Mucosa of descending colon (tissue), 3 donors: Measurements from ENCODE around the gene PARM1. TPM values are rescaled to one million over a fixed set of nuclear protein-coding genes. Genes with fewer than 3 reads are reported as not detected.

Experiments
- ATAC-seq: fragments of 200-7000 bp; cut with Tn5 transposase; one replicate; pipeline ENCODE4 v1.9.1; 2020; ENCODE audit warnings: mild to moderate bottlenecking, moderate library complexity
- DNase-seq, 3 donors: peaks; one replicate each; pipeline ENCODE4 v3.0.0-alpha.2; 2020
- H3K36me3 ChIP-seq: fragments of 200-600 bp; one replicate; pipeline ENCODE4 v1.8.0; 2021; ENCODE audit warnings: low read depth, mild to moderate bottlenecking
- H3K4me1 ChIP-seq: fragments of 200-600 bp; one replicate; pipeline ENCODE4 v1.8.0; 2021; ENCODE audit warnings: low read depth, mild to moderate bottlenecking
- H3K4me3 ChIP-seq: fragments of 200-600 bp; one replicate; pipeline ENCODE4 v1.8.0; 2021; ENCODE audit warnings: mild to moderate bottlenecking
- H3K9me3 ChIP-seq: fragments of 200-600 bp; one replicate; pipeline ENCODE4 v1.8.0; 2021; ENCODE audit warnings: mild to moderate bottlenecking
- intact Hi-C, 2 donors: fragments of 100-400 bp; cut with DNase I in 1 of 2; cut with micrococcal nuclease in 1 of 2; formaldehyde crosslinking; loops; one replicate each; pipeline versions ENCODE4 v1.11.0 to v1.11.1; 2022; cut with DNase I, micrococcal nuclease
- total RNA-seq, 3 donors: library from RNA; stranded (reverse); fragmentation: NEBNext Ultra II Directional in 2 of 3; extraction: Animal tissue kit (Norgen Biotek cat#: 25700) in 2 of 3; gene quantifications; one replicate each; pipeline versions ENCODE4 v1.2.1 to v1.2.4, GENCODE V29; 2021 to 2023
- TF ChIP-seq, protein P1 (sequence below): fragments of 200-600 bp; IDR thresholded peaks from one replicate; pipeline ENCODE4 v1.8.0; 2022; ENCODE audit warnings: antibody characterized with exemption, mild to moderate bottlenecking
- donor health status: DM: no; HTN: no; CAD: no; lungs with moderate emphysema.
- donor health status: DM: no; HTN: no; CAD: no.
- donor health status: DM: no; HTN: yes; CAD: no.

PARM1 gene
- total RNA-seq, 3 donors from 2014 or later: 120 to 286 (median 209) TPM

DNA sequence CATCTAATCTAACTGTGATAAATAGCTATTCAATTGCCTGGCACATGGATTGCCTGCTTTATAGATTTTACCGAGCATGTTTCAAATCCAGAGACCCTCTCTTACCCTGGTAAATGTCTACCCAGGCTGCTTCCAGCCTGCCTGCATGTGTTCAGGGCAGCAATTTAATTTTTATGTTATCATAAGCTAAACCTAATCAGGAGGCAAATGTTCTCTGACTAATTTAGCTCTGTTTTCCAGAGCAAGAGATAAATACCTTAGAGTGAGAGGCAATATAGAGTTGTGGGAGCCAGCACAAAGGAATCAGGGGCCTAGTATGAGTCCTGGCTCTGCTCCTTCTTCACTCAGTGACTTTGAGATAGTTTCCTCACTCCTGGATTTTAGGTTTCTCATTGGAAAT lies 37.7 kb downstream of the PARM1 start:
- Histone ChIP-seq H3K4me3 (no peak overlapping the region), H3K9me3 (no peaks in the 10 kb centered on the region), H3K36me3 (no peaks in the 10 kb centered on the region), H3K4me1 (no peaks in the 10 kb centered on the region)
- TF ChIP-seq, protein P1, sequence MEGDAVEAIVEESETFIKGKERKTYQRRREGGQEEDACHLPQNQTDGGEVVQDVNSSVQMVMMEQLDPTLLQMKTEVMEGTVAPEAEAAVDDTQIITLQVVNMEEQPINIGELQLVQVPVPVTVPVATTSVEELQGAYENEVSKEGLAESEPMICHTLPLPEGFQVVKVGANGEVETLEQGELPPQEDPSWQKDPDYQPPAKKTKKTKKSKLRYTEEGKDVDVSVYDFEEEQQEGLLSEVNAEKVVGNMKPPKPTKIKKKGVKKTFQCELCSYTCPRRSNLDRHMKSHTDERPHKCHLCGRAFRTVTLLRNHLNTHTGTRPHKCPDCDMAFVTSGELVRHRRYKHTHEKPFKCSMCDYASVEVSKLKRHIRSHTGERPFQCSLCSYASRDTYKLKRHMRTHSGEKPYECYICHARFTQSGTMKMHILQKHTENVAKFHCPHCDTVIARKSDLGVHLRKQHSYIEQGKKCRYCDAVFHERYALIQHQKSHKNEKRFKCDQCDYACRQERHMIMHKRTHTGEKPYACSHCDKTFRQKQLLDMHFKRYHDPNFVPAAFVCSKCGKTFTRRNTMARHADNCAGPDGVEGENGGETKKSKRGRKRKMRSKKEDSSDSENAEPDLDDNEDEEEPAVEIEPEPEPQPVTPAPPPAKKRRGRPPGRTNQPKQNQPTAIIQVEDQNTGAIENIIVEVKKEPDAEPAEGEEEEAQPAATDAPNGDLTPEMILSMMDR: no peak
- intact Hi-C loops: no loop called here
- DNase-seq (no peak), ATAC-seq (no peak)

DNA sequence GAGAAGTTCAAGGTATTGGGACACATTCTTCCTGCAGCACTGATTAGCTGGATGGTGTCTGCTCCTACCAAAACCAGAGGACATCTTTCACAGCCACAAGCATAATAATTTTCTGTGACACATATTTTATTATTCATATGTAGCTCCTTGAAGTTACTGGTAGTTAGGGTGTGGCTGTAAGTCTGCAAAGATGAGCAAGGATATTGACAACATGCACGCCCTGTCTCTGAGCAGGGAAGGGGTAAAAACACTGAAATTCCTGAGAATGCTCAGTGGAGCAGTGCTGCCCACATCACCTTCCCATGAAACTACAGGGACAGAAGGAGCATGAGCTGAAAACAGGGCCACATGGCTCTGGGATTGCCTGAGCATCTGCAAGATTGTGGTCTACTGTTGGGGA lies 38.9 kb downstream of the PARM1 start:
- no peak for ATAC-seq
- H3K4me1 ChIP-seq: no peaks in the 10 kb centered on the region
- no peaks in the 10 kb centered on the region for H3K9me3 ChIP-seq
- H3K36me3 ChIP-seq: no peaks in the 10 kb centered on the region
- intact Hi-C loops: no loop called here
- TF ChIP-seq, protein P1: no peak
- no peak for DNase-seq
- no peak overlapping the region for H3K4me3 ChIP-seq

DNA sequence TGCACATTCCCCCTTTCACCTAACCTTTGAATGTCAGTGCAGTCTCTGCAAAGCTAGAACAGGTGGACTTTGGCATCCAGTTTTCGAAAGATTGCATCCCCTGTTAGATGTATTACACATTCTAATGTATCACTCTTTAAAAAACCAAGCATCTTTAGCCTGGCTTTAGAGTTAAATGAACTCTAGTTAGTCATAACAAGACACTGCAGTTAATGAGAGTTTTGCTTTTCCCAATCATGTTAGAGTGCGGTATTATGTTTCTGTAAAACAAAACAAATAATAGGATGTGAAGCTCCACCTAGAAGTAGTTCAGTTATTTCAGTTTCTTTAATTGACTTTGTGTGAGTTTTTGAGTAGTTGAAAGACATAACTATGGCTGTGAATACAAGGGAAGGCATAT lies 42.2 kb downstream of the PARM1 start:
- Histone ChIP-seq H3K36me3 (no peaks in the 10 kb centered on the region), H3K4me1 (no peaks in the 10 kb centered on the region), H3K4me3 (no peak overlapping the region), H3K9me3 (peaks cover 8% of the 10 kb centered on the region)
- intact Hi-C loops: no loop called here
- TF ChIP-seq, protein P1: no peak
- DNase-seq (no peak), ATAC-seq (no peak)

DNA sequence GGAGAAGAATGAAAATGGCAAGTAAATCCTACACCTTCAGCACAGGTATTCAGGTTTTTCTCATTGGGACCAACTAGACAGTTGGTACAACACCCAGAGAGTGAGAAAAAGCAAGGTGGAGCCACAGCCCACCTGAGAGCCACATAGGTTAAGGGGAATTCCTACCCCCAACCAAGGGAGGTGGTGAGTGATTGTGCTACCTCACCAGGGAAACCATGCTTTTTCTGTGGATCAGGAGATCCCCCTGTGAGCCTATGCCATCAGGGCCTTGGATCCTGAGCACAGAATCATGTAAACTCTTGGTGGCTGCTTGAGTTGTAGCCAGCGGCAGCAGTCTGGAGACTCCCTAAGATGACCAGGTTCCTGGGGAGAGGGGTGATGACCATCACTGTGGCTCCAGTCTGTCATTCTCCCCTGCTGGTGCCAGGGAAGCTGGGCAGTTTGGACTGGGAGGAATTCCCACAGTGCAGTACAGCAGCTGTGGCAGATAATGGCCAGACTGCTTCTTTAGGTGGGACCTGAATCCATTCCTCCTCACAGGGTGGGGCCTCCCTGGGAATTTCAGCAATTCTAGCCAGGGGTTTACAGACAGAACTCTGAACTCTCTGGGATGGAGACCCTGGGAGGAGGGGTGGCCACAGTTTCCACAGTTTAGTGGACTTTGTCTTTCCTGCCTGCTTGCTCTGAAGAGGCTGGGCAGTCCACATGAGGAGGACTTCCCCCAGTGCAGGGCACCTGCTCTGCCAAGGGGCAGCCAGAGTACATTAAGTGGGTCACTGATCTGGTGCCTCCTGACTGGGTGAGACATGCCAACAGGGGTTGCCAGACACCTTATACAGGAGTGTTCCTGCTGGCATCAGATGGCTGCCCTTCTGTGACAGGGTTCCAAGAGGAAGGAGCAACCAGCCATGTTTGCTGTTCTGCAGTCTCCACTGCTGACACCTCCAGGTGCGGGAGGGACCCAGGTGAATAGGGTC lies 43.2 kb downstream of the PARM1 start:
- intact Hi-C loops: no loop called here
- ATAC-seq (peak; percentile 27), DNase-seq (no peak)
- Histone ChIP-seq H3K9me3 (peaks cover 8% of the 10 kb centered on the region), H3K36me3 (no peaks in the 10 kb centered on the region), H3K4me1 (no peaks in the 10 kb centered on the region), H3K4me3 (no peak overlapping the region)
- TF ChIP-seq, protein P1: no peak

DNA sequence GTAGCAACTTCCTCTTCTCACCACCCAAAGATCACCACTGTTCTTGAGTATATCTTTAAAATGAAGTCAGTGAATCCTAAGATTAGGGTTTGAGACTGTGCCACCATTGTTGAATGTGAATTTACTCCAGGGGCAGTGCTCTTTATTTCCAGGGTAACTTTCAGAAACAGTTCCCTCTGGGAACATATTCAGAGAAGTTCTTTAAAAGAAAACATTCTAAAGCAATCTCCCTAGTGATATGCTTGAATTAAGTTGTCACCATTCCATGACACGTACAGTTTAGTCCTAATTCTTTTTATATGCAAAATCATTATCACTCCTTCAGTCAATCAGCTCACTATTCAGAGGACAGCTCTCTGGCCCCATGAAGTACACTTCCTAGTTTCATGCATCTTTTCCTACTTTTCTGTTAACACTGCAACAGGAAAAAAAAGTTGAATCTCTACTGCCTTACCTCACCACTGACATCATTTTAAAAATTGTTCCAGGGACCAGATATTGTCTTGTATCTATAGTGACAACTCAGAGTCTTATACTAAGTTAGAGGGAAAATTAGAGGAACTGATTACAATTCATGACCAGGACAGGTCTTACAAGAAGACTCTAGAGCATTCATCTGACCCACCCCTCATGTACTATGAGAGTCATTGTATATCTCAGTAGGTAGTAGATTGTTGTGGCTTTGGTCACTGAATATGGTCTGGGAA lies 49.8 kb downstream of the PARM1 start:
- no peak overlapping the region for H3K4me3 ChIP-seq
- intact Hi-C loops: no loop called here
- peaks cover 5% of the 10 kb centered on the region for H3K9me3 ChIP-seq
- TF ChIP-seq, protein P1: no peak
- no peaks in the 10 kb centered on the region for H3K36me3 ChIP-seq
- DNase-seq (no peak), ATAC-seq (no peak)
- H3K4me1 ChIP-seq: no peaks in the 10 kb centered on the region
